Common myeloid progenitor, CD34-positive (primary cell): ENCODE results near the gene IPO9.

Experiments
- CTCF ChIA-PET: fragments of 350-600 bp; sonication (Branson Sonifier 250); formaldehyde crosslinking; loops from one replicate; lab custom pipeline; 2021; ENCODE audit warnings: antibody characterized with exemption; lab: Charles Lee
- POLR2A ChIA-PET: fragments of 350-600 bp; sonication (Branson Sonifier 250); formaldehyde crosslinking; loops from one replicate; lab custom pipeline; 2021; ENCODE audit warnings: antibody characterized with exemption; lab: Charles Lee
- DNase-seq, 3 donors: peaks; one replicate each; pipeline versions ENCODE4 v3.0.0 to v3.0.0-alpha.2; 2013
- H3K27ac ChIP-seq, 2 experiments: 1 replicate in 1 of 2; 2 replicates in 1 of 2; pipeline ENCODE4 v1.7.0; 2013; ENCODE audit warnings: inconsistent platforms in 2 of 2, low read length in 2 of 2, mild to moderate bottlenecking in 2 of 2, low read depth in 1 of 2, moderate library complexity in 1 of 2; ENCODE audit not compliant: severe bottlenecking in 2 of 2, insufficient read depth in 1 of 2, poor library complexity in 1 of 2
- H3K27me3 ChIP-seq, 5 experiments: replicated peaks in 2 of 5; 1 replicate in 3 of 5; 2 replicates in 2 of 5; pipeline versions ENCODE4 v1.6.1 to v1.7.0; 2013; ENCODE audit warnings: low read length in 4 of 5, mild to moderate bottlenecking in 2 of 5, moderate library complexity in 2 of 5, inconsistent platforms in 1 of 5; ENCODE audit not compliant: insufficient read depth in 5 of 5, control insufficient read depth in 4 of 5
- H3K36me3 ChIP-seq, 4 experiments: 1 replicate in 2 of 4; 2 replicates in 2 of 4; pipeline versions ENCODE4 v1.6.1 to v1.7.0; 2013; ENCODE audit warnings: low read length in 3 of 4, control low read depth in 1 of 4, mild to moderate bottlenecking in 1 of 4; ENCODE audit not compliant: control insufficient read depth in 4 of 4, insufficient read depth in 4 of 4
- H3K4me1 ChIP-seq, 4 experiments: 1 replicate in 3 of 4; 2 replicates in 1 of 4; pipeline versions ENCODE4 v1.6.1 to v1.7.1; 2013; ENCODE audit warnings: low read length in 3 of 4, mild to moderate bottlenecking in 3 of 4, control low read depth in 1 of 4, inconsistent platforms in 1 of 4, moderate library complexity in 1 of 4; ENCODE audit not compliant: control insufficient read depth in 4 of 4, insufficient read depth in 4 of 4; ENCODE audit errors: control extremely low read depth in 1 of 4
- H3K4me3 ChIP-seq, 7 experiments: 1 replicate in 4 of 7; 2 replicates in 3 of 7; pipeline versions ENCODE4 v1.5.1 to v1.7.0; 2013; ENCODE audit warnings: mild to moderate bottlenecking in 7 of 7, low read length in 6 of 7, moderate library complexity in 6 of 7, inconsistent platforms in 2 of 7, low read depth in 2 of 7, control low read depth in 1 of 7; ENCODE audit not compliant: insufficient read depth in 4 of 7, control insufficient read depth in 1 of 7; ENCODE audit errors: extremely low read depth in 1 of 7
- H3K9me3 ChIP-seq, 5 experiments: 1 replicate in 4 of 5; 2 replicates in 1 of 5; pipeline versions ENCODE4 v1.6.1 to v1.7.1; 2013; ENCODE audit warnings: low read length in 4 of 5, mild to moderate bottlenecking in 2 of 5, inconsistent platforms in 1 of 5, low read depth in 1 of 5, moderate library complexity in 1 of 5; ENCODE audit not compliant: control insufficient read depth in 4 of 5, insufficient read depth in 2 of 5; ENCODE audit errors: control extremely low read depth in 1 of 5
- WGBS: methylation state at CpG from one replicate; pipeline ENCODE4 v1.1.5; 2013; ENCODE audit not compliant: insufficient coverage; 5-methylcytosine and 5-hydroxymethylcytosine counted together

Gene IPO9

GRCh38 chr1:201841265-201841912 is 12.4 kb downstream of the IPO9 start:
- Histone ChIP-seq H3K27me3 (no peaks in the 10 kb centered on the region), H3K4me1 (peaks cover 3 to 16% (median 8%) of the 10 kb centered on the region in 4 experiments), H3K36me3 (peaks cover under 1 to 6% (median 2%) of the 10 kb centered on the region in 4 experiments), H3K27ac (no peak overlapping the region), H3K9me3 (no peaks in the 10 kb centered on the region), H3K4me3 (no peak overlapping the region)
- ChIA-PET POLR2A (interaction anchor here (0.5 kb wide), 1 partner anchor 109 kb away, joined by 4 read pairs; no protein-coding TSS in a partner anchor), CTCF (interaction anchor here (1.2 to 2.5 kb wide), 5 partner anchors 9 to 55 kb away, joined by 3 to 15 read pairs (median 9); no protein-coding TSS in a partner anchor)
- DNase-seq: peak in 1 of 3 donors; percentile 9
- no CpG with 5 or more reads among the region's 2 CpGs for WGBS

GRCh38 chr1:201842472-201843027 is 13.6 kb downstream of the IPO9 start:
- CTCF ChIA-PET: interaction anchor here (0.7 to 2.5 kb wide), 6 partner anchors 9 to 129 kb away, joined by 3 to 15 read pairs (median 4); no protein-coding TSS in a partner anchor
- WGBS: no CpG with 5 or more reads among the region's 2 CpGs
- Histone ChIP-seq H3K36me3 (peaks cover 0 to 15% (median 2%) of the 10 kb centered on the region in 4 experiments), H3K4me3 (no peak overlapping the region), H3K27me3 (no peaks in the 10 kb centered on the region), H3K27ac (no peak overlapping the region), H3K4me1 (peaks cover 3 to 16% (median 8%) of the 10 kb centered on the region in 4 experiments), H3K9me3 (no peaks in the 10 kb centered on the region)
- DNase-seq: peak; percentile 17 to 75 (median 70)
- POLR2A ChIA-PET: no interaction called here

- Histone ChIP-seq H3K27me3 (no peaks in the 10 kb centered on the region), H3K4me3 (no peak overlapping the region), H3K36me3 (peaks cover 5 to 38% (median 19%) of the 10 kb centered on the region in 4 experiments), H3K9me3 (no peaks in the 10 kb centered on the region), H3K27ac (no peak overlapping the region), H3K4me1 (peaks cover 3 to 16% (median 8%) of the 10 kb centered on the region in 4 experiments)
- DNase-seq: peak in 1 of 3 donors; percentile 10
- CTCF ChIA-PET: interaction anchor here (1.1 to 1.6 kb wide), 4 partner anchors 8 to 112 kb away, joined by 3 to 5 read pairs (median 4); no protein-coding TSS in a partner anchor
- 83% methylated on average over 1 of the region's 2 CpGs for WGBS
- POLR2A ChIA-PET: interaction anchor here (1.6 kb wide), 1 partner anchor 16 kb away, joined by 4 read pairs; no protein-coding TSS in a partner anchor
Measured at GRCh38 chr1:201845331-201846083, 16.6 kb downstream of the IPO9 start.

- CTCF ChIA-PET: interaction anchor here (1.0 to 5.1 kb wide), 7 partner anchors 11 to 134 kb away, joined by 3 to 25 read pairs (median 3); partner anchors contain the start of gene IPO9
- no peaks in the 10 kb centered on the region for H3K9me3 ChIP-seq
- H3K4me3 ChIP-seq: no peak overlapping the region
- 100% methylated on average over 1 of the region's 1 CpG for WGBS
- no peak for DNase-seq
- no peak overlapping the region for H3K27ac ChIP-seq
- H3K4me1 ChIP-seq: peaks cover 3 to 10% (median 8%) of the 10 kb centered on the region in 4 experiments
- peaks cover 11 to 48% (median 26%) of the 10 kb centered on the region in 4 experiments for H3K36me3 ChIP-seq
- H3K27me3 ChIP-seq: no peaks in the 10 kb centered on the region
- POLR2A ChIA-PET: interaction anchor here (0.7 kb wide), 1 partner anchor 18 kb away, joined by 3 read pairs; no protein-coding TSS in a partner anchor
Measured at GRCh38 chr1:201847150-201847549, 18.2 kb downstream of the IPO9 start.

- 92% methylated on average over 6 of the region's 6 CpGs for WGBS
- H3K4me1 ChIP-seq: peaks cover 0 to 1% (median under 1%) of the 10 kb centered on the region in 4 experiments
- H3K27ac ChIP-seq: no peak overlapping the region
- DNase-seq: no peak
- no peaks in the 10 kb centered on the region for H3K9me3 ChIP-seq
- no peak overlapping the region for H3K4me3 ChIP-seq
- H3K36me3 ChIP-seq: peaks cover 12 to 55% (median 34%) of the 10 kb centered on the region in 4 experiments
- H3K27me3 ChIP-seq: no peaks in the 10 kb centered on the region
- ChIA-PET POLR2A (no interaction called here), CTCF (interaction anchor here (0.8 to 5.1 kb wide), 9 partner anchors 12 to 316 kb away, joined by 3 to 25 read pairs (median 3); no protein-coding TSS in a partner anchor)
Measured at GRCh38 chr1:201848230-201848629, 19.3 kb downstream of the IPO9 start.

- Histone ChIP-seq H3K27me3 (no peaks in the 10 kb centered on the region), H3K27ac (no peak overlapping the region), H3K9me3 (no peaks in the 10 kb centered on the region), H3K36me3 (peaks cover 16 to 63% (median 42%) of the 10 kb centered on the region in 4 experiments), H3K4me3 (no peak overlapping the region), H3K4me1 (no peaks in the 10 kb centered on the region)
- POLR2A ChIA-PET: no interaction called here
- WGBS: 95% methylated on average over 2 of the region's 2 CpGs
- DNase-seq: no peak
- CTCF ChIA-PET: interaction anchor here (0.9 to 5.1 kb wide), 10 partner anchors 8 to 124 kb away, joined by 3 to 25 read pairs (median 4); partner anchors contain the start of gene LMOD1
Measured at GRCh38 chr1:201849372-201850052, 20.6 kb downstream of the IPO9 start.
